GM19240 (cell line): ENCODE data around the gene SGIP1.
"Not testable (repeated sequence)": the region's sequence is repeated elsewhere in the genome, so short reads cannot be mapped to it uniquely, and the experiment has no call there.

Experiments used
- DNase-seq: peaks from one replicate; pipeline ENCODE4 v3.0.0; 2011; ENCODE audit warnings: low spot score; ENCODE audit not compliant: insufficient read length

Gene SGIP1

GRCh38 chr1:66552829-66553228 lies 18.9 kb downstream of the SGIP1 start:
- DNase-seq, result no peak

GRCh38 chr1:66553846-66554245 lies 19.9 kb downstream of the SGIP1 start:
- DNase-seq, result no peak

GRCh38 chr1:66556161-66556611 lies 22.2 kb downstream of the SGIP1 start:
- no peak for DNase-seq

GRCh38 chr1:66557157-66557556 lies 23.2 kb downstream of the SGIP1 start:
- no peak for DNase-seq

- no peak for DNase-seq
Observed at GRCh38 chr1:66559517-66559916, 25.6 kb downstream of the SGIP1 start.

- no peak for DNase-seq
Observed at GRCh38 chr1:66562561-66562960, 28.6 kb downstream of the SGIP1 start.

- DNase-seq, result no peak
Observed at GRCh38 chr1:66563094-66563800, 29.3 kb downstream of the SGIP1 start.

GRCh38 chr1:66563941-66564630 lies 30.1 kb downstream of the SGIP1 start:
- DNase-seq, result no peak

- DNase-seq, result no peak
Observed at GRCh38 chr1:66570196-66570595, 36.2 kb downstream of the SGIP1 start.

GRCh38 chr1:66571789-66572188 lies 37.8 kb downstream of the SGIP1 start:
- DNase-seq, result no peak

- no peak for DNase-seq
Observed at GRCh38 chr1:66575739-66576138, 41.8 kb downstream of the SGIP1 start.

- no peak for DNase-seq
Observed at GRCh38 chr1:66576645-66577044, 42.7 kb downstream of the SGIP1 start.

GRCh38 chr1:66578841-66579240 lies 44.9 kb downstream of the SGIP1 start:
- DNase-seq, result no peak

GRCh38 chr1:66580081-66580480 lies 46.1 kb downstream of the SGIP1 start:
- no peak for DNase-seq

- DNase-seq, result no peak
Observed at GRCh38 chr1:66583021-66583420, 49.1 kb downstream of the SGIP1 start.

GRCh38 chr1:66585002-66585401 lies 51.0 kb downstream of the SGIP1 start:
- no peak for DNase-seq

GRCh38 chr1:66589326-66589725 lies 55.4 kb downstream of the SGIP1 start:
- DNase-seq, result no peak

- not testable (repeated sequence) for DNase-seq
Observed at GRCh38 chr1:66592106-66592507, 58.2 kb downstream of the SGIP1 start.

- DNase-seq, result no peak
Observed at GRCh38 chr1:66596191-66596590, 62.2 kb downstream of the SGIP1 start.

- DNase-seq, result no peak
Observed at GRCh38 chr1:66597500-66597899, 63.5 kb downstream of the SGIP1 start.

GRCh38 chr1:66598670-66599069 lies 64.7 kb downstream of the SGIP1 start:
- DNase-seq, result no peak

GRCh38 chr1:66599346-66599745 lies 65.4 kb downstream of the SGIP1 start:
- DNase-seq, result no peak
